Neural progenitor cell (in vitro differentiated cells): Measurements from ENCODE around the gene KCNJ9.

Experiments
- CTCF ChIP-seq: fragments of 200-600 bp; sonication (generic); IDR thresholded peaks from 2 replicates; pipeline ENCODE4 v1.5.1; 2017; ENCODE audit warnings: antibody characterized with exemption, mild to moderate bottlenecking
- EZH2 ChIP-seq: fragments of 200-600 bp; sonication (generic); IDR thresholded peaks from 2 replicates; pipeline ENCODE4 v1.6.1; 2017; ENCODE audit warnings: antibody characterized with exemption, mild to moderate bottlenecking, moderate library complexity
- EZH2phosphoT487 ChIP-seq: fragments of 200-600 bp; sonication (generic); IDR thresholded peaks from 2 replicates; pipeline ENCODE4 v1.6.1; 2017; ENCODE audit warnings: antibody characterized with exemption

GRCh38 chr1:160052936-160053335 is 28.4 kb upstream of the KCNJ9 start:
- TF ChIP-seq CTCF (no peak), EZH2 (no peak), EZH2phosphoT487 (no peak)
